ENCODE results near the gene ANKRA2.
"Not testable (repeated sequence)": the region's sequence is repeated elsewhere in the genome, so short reads cannot be mapped to it uniquely, and the experiment has no call there.

Gene ANKRA2

DNA sequence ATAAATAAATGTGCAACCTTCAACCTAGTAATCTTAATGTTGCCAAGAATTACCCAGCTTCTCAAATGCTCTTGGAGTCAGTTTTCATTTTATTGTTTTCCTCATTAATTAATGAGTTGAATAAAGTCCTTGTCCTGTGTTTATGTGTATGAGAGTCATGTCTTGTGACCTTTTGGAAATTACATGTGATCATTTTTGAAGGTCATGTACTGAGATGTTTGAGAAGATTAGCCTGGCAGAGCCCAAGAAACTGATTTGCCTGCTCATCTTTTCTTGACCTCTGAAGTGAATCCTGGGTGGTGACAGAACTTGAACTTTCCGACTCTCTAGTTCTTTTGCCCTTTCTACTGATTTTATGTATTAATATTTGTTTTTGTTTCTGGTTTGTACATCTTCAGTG, 15.4 kb downstream of the ANKRA2 start:
- no peak for DNase-seq (ENCODE audit: low read depth in 2 of 2)

GRCh38 chr5:73545403-73545779, 20.0 kb downstream of the ANKRA2 start:
- DNase-seq (ENCODE audit: low read depth in 2 of 2), result no peak

GRCh38 chr5:73544429-73545402, 20.7 kb downstream of the ANKRA2 start:
- DNase-seq (ENCODE audit: low read depth in 2 of 2), result no peak

DNA sequence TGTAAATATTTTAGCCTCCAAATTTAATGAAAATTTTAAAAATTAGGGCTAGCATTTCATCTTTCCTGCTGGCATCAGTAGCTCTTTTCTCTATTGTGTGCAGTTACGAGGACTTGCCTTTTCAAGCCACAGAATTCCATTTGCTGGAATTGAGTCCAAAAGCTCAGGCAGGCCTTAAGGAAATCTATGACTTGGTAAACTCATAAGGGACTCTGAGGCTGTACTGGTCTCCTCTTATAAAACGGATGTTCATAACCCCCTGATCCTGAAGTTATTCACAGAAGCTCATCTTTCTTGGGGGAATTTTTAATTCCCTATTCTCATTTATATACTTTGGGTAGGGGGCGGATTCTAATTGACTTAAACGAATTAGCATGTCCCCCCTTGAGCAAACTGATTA, 23.4 kb downstream of the ANKRA2 start:
- no peak for DNase-seq (ENCODE audit: low read depth in 2 of 2)

- no peak for DNase-seq (ENCODE audit: low read depth in 2 of 2)
These were observed 25.2 kb downstream of the ANKRA2 start for GRCh38 chr5:73540192-73540591.

GRCh38 chr5:73539730-73540129, 25.7 kb downstream of the ANKRA2 start:
- no peak for DNase-seq (ENCODE audit: low read depth in 2 of 2)

DNA sequence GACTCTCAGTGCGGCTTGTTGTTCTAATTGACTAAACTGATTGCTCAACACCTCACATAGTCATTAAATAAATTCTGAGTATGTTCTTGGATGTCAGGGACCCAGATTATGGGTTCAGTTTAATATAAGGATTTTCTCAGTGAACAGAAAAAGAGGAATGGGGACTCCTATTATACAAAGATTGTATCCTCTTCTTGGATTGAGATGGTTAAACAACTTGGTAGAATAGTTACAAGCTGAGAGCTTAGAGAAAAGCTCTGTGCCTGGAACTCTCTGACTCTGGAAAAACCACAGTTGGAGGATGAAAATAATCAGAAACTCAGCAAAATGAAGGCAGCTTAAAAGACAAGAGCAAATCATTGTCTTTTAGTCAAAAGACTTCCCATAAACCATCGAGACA, 30.5 kb downstream of the ANKRA2 start:
- no peak for DNase-seq (ENCODE audit: low read depth in 2 of 2)

DNA sequence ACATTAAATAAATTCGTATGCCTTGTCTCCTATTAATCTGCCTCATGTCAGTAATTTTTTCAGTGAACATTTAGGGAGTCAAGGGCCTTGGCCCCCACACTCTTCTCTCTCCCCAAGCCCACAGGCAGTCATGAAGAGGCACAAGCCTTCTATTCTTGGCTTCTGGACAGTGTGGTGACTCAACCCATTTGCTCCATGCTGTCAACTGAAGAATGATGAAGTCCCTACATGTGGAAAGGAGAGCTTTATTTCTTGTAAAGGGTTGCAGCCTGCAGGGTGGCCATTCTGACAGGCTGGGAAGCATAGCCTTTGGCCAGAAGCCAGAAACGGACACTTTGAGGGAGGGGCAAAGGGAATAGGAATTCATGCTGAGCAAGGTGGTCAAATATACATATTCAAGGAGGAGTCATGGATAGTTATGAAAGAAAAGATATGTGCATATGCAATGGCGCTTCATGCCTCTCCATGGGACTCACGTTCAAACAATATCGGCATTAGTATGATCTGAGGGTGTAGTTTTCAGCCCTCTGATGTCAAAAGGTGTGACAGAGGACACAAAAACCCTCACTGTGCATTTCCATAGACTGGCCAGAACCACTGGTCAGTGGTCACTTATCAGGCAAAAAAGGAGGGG, 31.3 kb downstream of the ANKRA2 start:
- DNase-seq (ENCODE audit: low read depth in 2 of 2), result no peak

DNA sequence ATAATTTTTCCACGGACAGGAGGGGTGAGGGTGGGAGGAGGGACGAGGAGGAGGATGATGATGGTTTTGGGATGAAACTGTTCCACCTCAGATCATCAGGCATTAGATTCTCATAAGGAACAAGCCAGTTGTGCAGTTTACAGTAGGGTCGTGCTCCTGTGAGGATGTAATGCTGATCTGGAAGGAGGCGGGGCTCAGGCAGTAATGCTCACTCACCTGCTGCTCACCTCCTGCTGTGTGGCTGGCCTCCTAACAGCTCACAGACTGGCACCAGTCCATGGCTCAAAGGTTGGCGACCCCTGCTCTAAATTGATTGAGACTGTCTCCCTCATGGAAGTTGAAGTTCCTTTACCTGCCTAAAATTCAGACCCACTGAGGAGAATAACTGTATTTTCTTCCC, 33.2 kb downstream of the ANKRA2 start:
- no peak for DNase-seq (ENCODE audit: low read depth in 2 of 2)

DNA sequence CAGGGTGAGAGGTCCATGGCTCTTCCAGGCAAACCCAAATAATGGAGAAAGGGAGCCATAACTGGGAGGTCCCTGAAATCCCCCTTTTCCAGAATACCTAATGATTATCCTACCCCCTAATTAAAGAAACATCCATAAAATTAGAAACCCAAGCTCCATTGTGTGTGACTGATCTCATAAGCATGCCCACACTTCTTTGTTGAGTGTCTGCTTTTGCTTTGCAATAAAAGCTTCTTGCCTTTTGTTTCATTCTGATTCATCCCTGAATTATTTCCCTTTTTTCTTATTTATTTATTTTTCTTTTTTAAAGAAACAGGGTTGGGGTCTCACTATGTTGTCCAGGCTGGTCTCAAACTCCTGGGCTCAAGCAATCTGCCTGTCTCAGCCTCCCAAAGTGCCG, 34.1 kb downstream of the ANKRA2 start:
- DNase-seq (ENCODE audit: low read depth in 2 of 2), result no peak

- no peak for DNase-seq (ENCODE audit: low read depth in 2 of 2)
These were observed 36.4 kb downstream of the ANKRA2 start for GRCh38 chr5:73529081-73529480.

DNA sequence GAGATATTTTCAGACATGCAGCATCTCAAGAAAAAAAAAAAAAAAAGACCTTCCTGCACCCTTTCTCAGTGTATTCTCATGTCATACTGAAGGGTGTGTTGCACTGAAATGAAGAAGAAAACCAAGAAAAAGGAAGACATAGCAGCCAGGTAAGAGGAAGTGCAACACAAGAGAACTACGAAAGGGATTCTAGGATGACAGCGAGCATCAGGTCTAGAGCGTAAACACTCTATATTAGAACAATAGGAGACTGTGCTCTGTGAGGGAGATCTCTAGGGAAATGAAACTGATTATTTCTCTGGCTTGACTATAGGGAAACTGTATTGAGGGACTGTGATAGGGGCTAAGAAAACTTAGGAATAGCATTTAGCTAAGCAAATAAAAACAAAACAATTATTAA, 37.2 kb downstream of the ANKRA2 start:
- no peak for DNase-seq (ENCODE audit: low read depth in 2 of 2)

- no peak for DNase-seq (ENCODE audit: low read depth in 2 of 2)
These were observed 39.7 kb downstream of the ANKRA2 start for GRCh38 chr5:73525606-73526203.

GRCh38 chr5:73523861-73524260, 41.6 kb downstream of the ANKRA2 start:
- no peak for DNase-seq (ENCODE audit: low read depth in 2 of 2)

DNA sequence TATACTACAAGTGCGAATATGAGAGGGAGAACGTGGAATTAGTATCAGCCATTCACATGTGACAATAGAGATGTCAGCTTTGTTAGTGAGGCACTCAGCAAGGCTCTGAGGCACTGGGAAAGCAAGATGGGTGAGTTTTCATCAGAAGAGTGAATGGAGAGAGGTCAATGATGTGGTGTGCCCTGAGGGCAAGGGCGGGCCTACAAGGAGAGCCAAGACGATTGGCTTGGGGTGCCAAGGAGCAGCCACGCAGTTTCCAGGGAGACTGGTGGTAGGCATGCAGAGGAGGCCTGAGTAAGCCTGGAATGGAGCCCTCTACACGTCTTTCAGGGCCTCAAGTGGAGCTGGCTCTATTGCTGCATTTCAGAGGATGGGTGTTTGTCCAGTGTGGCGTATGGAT, 42.5 kb downstream of the ANKRA2 start:
- no peak for DNase-seq (ENCODE audit: low read depth in 2 of 2)

- DNase-seq (ENCODE audit: low read depth in 2 of 2), result peak; percentile 60 to 71
These were observed 45.7 kb downstream of the ANKRA2 start for GRCh38 chr5:73519531-73520283.

DNA sequence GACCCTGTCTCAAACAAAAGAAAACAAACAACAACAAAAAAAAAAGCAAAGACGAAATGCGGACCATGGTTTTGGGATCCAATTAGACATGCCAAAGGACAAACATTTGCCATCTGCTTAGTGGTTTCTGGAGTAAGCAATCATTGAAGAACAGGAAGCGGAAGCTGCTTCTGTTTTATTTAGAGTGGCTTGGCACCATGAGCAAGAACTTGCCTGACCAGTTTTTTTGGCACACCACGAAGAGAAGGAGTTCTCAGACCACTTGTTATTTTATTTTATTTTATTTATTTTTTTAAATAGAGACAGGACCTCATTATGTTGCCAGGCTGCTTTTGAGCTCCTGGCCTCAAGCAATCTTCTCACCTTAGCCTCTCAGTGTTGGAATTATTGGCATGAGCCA, 50.2 kb downstream of the ANKRA2 start:
- no peak for DNase-seq (ENCODE audit: low read depth in 2 of 2)

DNA sequence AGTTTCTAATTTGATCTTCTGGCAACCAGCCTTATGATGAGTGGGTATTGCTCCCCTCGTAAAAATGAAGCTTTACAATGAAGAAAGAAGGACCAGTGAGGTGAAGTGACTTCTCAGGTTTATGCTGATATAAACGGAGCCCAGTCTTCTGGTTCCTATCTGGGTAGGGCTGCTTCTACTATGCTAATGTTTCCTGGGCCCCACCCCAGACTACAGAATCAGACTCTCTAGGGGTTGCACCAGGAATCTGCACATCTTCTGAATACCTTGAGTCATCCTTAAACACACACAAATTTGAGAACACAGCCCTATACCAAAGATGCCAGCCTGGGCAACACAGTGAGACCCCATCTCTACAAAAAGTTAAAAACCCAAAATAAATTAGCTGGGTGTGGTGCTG, 51.0 kb downstream of the ANKRA2 start:
- no peak for DNase-seq (ENCODE audit: low read depth in 2 of 2)

DNA sequence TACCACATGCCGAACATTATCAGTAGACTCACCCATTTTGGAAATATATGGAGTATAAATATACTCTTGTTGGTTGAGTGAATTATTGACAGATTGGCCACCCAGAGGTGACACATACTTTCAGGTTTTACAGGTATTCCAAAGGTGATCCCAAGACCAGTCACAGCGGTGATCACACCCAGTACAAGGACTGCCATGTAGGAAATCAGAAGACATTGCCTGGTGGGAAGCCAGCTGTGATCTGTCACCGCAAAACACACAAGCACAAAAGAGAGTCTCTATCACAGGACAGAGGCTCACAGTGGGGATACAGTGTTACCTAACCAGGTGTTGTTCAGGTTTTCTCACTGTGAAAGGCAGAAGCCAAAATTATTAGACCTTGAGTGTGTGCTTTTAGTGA, 51.4 kb downstream of the ANKRA2 start:
- DNase-seq (ENCODE audit: low read depth in 2 of 2), result no peak

DNA sequence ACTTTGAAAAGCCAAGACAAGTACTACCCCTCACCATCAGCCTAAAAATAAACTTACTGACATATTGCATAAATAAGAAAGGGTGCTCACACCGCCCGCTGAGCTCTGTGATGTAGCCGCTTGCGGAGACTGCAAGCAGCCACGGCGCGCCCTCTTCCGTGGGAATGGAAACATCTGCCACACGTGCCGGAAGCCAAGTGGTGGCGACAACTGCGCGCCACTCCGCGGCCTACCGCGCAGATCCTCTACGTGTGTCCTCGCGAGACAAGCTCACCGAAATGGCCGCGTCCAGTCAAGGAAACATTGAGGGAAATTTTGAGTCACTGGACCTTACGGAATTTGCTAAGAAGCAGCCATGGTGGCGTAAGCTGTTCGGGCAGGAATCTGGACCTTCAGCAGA, 56.9 kb downstream of the ANKRA2 start:
- DNase-seq (ENCODE audit: low read depth in 2 of 2), result not testable (repeated sequence)

DNA sequence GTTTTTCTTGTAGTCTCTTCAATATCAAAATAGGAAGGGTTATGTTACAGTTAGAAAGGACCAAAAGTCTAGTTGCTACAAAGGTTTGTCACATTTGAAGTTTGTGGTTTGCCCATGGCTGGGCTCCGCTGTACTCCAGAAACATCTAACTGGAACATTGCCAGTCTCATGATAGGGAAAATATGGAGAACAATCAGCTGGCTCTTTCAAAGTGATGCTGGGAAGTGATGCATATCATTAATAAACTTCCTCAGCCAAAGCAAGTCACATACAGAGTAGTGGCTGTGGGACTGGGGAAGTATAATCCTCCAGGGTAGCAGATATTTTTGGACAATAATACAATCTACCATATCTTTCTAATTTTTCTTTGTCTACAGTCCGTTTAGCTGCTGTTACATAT, 58.4 kb downstream of the ANKRA2 start:
- DNase-seq (ENCODE audit: low read depth in 2 of 2), result no peak

- no peak for DNase-seq (ENCODE audit: low read depth in 2 of 2)
These were observed 58.9 kb downstream of the ANKRA2 start for GRCh38 chr5:73506459-73506955.

Data from fibroblast of skin of left quadriceps (primary cell).